Renal pelvis (tissue), 4 donors: ENCODE data around the gene PRDM15. TPM values are rescaled to one million over a fixed set of nuclear protein-coding genes. Genes with fewer than 3 reads are reported as not detected.

Experiments
- DNase-seq: peaks from one replicate; pipeline ENCODE4 v3.0.0-alpha.2; 2013
- polyA plus RNA-seq, 3 donors: library from polyadenylated mRNA; unstranded; fragments of 120-200 nt; gene quantifications; one replicate each; pipeline ENCODE4 v1.2.1, GENCODE V29; 2013; ENCODE audit not compliant: insufficient read length in 3 of 3

The PRDM15 gene
- polyA plus RNA-seq, 3 donors = 6.8 to 8.1 (median 7.8) TPM

DNA sequence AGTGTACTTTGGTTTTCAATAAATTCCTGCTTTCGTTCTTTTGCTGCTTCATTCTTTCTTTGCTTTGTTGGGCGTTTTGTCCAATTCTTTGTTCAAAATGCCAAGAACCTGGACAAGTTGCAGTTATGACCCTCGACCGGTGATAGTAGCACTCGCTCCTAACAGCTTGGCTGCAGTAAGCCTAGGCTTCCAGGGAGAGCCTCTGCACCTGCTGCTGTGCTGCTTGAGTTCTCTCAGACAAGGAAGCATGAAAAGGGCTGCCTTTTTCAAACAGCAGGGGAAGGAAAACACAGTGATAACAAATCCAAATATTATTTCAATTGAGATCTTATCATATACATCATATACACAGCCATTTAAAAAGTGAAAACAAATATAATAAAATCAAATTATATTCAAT lies 99.5 kb downstream of the PRDM15 start:
- DNase-seq = no peak

DNA sequence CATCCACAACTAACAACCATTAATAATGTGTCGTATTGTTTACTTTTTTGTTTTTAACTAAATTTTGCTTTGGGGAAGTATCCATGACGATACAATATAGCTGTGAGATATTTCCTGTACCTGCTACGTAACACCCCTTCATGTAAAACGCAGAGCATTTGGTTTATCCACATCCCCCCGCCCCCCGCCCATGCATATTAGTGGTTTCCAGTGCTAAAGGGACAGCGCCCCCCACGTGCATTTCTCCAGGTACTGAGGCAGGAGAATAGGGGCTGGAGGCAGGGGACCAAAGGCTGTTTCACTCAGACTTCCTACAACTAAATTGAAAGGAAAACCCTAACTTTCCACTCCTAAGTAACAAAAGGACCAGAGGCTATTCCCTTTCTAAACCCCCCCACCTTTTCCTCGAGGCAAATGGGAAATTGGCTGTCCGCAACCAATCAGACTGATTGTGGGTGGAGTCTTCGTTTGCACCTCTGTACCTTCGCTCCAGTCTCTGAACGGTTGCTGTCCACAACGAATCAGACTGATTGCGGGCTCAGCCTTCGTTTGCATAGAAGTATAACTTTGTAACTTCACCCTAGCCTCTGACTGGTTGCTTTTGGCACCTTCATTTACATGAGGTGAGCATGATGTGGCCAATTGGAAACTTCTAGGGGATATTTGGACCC lies 100.1 kb downstream of the PRDM15 start:
- DNase-seq = no peak

DNA sequence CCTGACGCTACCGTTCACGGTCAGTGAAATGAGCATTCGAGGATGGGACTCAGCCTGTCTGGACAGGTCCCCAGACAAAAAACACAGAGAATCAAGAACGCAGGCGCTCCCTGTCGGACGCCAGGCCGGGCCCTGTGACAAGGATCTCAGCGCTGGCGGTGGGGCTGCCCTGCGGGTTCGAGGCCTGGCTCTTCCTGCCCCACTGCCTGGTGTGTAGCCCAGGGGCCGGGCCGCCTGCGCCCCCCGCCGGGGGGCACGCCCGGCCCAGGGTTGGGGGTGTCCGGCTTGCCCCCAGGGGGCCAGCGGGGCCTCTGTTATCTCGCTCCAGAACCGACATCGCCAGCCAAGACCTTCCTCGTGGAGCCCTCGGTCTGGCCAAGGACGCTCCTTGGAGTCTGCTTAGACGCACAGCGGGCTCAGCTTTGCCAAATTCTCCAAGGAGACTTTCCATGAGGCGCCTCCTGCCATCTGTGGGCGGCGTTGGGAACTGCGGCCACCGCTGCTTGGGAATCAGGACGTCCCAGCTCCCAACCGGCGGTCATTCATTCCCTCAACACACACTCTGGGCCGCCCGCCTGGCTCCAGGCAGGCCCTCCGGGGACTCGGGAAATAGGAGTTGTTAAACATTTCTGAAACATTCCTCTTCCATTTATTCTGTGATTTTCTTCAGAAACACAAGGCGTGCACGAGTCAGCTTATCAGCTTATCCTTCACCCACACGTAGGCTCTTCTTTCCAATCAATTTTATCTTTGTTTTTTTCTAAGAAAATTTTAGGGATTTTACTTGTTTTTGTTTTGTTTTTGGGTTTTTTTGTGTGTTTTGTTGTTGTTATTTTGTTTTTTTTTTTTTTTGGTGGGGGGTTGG lies 101.0 kb downstream of the PRDM15 start:
- DNase-seq = no peak

DNA sequence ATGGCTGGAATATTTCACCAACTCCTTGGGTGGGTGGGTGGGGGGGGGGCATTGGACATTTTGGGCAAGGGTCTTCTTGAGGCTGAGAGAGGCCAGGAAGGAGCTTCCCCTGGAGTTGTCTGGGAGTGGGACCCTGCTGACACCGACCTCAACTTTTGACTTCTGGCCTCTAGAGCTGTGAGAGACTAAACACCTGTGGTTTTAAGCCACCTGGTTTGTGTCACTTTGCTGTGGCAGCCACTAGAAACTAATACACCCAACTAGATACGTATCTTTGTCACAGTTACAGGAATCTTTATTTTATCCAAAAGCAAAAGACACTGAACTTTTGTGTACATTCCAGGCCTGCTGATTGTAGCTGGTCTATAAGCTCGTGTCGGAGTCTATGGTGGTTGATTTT lies 102.4 kb downstream of the PRDM15 start:
- DNase-seq = no peak

DNA sequence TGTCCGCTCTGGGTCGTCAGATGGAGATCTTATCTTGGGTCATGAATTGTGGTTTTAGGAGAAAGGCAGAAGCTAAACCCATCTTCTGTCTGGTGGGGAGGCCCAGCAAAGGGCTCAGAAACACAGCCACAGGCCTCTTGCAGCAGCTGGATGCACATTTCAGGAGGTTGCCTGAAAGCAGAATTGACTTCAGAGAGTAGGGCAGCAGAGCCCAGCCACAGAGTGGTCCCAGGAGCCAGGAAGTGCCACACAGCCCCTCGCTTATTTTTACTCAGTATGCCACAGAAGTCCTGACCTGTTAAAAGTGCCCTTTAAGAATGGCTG lies 104.0 kb downstream of the PRDM15 start:
- DNase-seq = no peak

DNA sequence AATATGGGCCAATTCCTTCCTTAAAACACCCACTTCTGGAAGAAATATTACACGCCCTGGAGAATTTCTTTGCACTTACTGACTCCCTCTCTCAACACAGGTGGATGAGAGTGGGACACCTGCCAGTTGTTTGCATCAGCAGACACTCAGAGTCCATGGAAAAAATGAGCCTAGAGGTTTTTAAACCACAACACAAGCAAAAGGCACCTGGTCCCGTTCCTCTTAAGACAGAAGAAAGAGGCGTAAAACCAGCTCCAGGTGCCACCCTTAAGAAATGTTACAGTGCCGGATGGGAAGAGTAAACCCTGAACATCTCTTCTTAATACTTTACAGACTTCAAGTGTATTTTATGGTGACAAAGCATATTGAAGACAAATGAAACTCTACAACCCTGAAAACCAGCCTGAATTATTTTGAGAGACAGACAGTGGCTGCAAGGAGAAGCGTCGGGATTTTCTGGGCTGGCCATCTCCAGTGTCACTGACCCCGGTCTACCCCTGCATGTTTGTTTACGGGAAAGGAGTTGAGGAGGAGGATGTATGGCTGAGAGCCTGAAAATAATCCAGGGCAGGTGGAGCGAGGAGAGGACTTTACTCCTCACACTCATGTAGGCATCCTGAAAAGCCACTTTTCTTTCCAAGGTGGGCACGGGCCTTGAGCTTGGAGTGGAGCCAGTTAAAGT lies 104.5 kb downstream of the PRDM15 start:
- no peak for DNase-seq

DNA sequence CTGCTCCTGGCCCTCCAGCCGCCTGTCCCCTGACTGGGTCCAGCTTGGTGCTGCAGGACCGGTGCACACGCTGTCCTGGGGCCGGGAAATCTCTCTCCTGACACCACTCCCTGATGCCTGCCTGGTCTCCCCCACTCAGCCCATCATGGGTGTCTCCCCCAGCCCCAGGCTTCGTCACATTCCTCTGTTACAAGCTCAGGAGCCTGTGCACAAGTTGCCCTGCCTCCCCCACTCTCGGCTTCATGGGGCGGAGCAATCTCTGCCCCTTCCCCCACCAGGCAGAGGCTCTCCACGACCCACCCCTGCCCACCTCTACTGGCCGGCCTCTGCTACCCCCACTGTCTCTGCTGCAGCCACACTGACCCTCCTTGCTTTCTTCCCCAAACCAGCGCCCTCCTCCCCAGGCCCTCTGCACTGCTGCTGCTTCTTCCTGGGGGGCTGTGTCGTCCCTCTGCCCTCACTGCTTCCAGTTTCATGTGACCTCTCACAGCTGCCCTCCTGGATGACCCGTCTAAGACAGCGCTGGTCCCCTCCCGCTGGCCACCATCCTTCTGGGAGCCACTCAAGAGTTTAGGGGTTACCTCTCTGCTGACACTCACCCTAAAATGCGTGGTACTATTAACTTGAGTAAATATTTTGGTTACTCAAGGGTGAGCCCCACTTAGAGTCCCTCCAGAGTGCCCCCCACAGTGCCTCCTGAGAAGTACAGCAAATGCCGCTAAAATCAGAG lies 106.6 kb downstream of the PRDM15 start:
- DNase-seq = no peak

DNA sequence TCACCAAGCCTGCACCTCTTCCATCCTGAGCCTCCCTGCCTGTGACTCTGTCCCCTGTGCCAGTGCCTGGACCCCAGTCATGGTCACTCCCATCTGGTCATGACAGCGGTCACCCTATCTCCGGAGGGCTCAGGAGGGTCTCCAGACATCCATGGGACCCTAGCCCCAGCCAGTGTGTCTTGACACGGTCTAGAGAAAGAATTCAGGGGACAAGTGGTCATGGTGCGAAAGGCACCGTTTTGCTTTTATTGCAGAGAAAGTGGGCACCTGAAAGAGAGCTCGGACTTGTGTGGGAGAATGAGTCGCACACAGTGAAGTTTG lies 107.6 kb downstream of the PRDM15 start:
- no peak for DNase-seq

DNA sequence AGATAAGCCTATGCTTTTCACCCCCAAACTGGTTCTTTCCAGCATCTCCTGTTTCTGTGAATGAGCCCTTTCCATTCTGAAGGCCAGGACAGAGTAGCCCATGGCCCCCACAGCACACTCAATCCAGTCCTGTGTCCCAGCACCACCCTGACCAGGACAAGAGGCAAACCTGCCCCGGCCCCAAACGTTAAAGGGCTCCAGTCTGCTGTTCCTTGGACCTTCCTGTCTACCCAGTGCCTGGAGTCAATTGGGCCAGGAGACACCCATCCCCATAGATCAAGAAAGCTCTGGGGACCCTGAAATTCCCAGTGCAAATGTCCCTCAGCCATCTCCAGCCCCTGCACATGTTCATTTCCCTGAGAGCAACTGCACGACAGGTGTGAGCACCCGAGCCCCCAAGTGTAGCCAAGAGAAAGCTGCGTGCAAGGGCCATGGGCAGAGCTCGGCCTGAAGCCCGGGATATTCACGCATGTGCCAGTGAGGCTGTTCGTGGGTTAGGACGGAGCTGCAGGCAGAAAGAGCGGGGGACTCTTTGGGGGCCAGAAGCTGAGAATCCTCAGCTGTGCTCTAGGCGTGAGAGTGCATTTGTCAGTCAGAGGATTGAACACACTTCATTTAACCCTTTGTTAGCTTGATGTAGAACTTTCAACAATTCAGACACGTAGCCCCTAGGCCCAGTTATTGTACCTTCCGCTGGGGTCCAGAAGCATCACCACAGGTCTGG lies 108.1 kb downstream of the PRDM15 start:
- DNase-seq = no peak

DNA sequence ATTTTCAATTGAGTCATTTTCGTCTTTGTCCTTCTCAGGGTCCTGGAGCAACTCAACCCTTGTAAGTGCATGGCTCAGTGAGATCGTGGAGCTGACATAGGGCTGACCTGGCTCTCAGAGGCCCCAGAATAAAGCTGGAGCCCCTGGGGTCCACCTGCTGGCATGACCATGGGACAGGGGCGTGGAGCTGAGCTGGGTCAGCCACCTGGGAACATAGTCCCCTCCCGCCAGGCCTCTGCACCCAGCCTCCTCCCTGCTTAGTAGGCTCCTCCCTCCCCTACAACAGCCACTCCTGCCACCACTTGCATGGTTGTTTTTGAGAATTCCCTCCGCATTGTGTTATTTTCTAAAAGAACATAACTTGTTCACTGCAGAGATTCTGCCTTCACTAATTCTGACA lies 109.2 kb downstream of the PRDM15 start:
- no peak for DNase-seq

DNA sequence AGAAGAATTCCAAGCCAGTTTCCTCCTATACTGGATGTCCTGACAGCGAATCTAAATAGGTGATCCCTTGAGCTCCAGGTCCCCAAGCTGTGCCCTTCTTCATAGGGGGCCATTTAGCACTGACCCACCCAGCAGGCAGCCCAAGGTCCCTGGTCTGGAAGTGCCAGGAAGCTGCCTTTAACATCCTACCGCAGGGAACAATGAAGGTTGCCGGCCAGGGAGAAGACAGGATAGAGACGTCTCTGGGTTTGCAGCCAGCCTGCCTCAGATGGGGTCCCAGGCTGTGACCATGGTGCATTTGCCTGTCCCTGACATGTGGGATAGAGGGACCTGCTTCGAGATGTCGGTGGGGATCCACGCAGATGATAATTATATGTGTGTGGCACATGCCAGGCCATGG lies 109.6 kb downstream of the PRDM15 start:
- no peak for DNase-seq

DNA sequence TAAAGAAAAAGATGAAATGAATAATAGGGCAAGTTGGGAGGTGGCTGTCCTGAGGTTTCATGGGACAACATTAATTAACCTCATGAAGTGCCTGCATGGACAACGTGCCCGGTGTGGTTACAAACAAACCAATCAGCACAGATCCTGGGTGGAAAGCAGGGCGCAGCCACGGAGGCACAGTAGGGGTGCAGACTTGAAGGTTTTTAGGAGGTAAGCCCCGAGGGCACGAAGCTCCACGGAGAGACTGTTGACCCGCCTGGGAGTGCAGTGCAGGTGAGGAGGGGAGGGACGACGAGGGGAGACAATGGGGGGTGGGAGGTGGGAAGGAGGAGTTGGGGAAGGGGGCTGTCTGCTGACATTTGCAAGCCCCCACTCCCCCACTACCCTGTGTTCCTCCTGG lies 110.0 kb downstream of the PRDM15 start:
- DNase-seq = no peak

DNA sequence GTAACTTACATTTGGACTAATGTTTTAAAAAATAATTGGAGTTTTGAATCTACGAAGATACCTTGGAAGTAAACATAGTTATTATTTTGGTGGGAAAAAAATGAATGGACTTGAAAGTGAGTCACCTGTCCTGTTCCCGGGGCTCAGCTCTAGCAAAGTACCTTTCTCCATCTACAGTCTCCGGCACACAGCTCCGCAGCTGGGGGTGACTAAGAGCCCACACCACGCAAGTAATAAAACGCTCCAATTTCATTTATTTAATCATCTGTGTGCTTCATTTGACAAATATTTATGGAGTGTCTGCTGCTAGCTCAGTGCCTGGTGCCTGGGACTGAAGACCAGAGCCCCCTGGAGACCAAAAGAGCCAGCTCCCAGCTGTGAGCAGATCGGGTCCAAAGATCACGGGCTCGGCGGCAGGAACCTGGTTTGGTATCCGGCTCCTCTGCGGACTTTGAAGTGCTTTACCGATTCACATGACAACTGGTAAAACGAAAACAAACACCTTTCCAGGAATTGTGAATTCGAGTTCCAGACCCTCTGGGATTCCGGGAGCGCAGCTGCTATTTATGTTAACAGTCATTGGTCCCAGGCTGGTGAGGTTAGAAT lies 110.6 kb downstream of the PRDM15 start:
- DNase-seq = peak; percentile 82

DNA sequence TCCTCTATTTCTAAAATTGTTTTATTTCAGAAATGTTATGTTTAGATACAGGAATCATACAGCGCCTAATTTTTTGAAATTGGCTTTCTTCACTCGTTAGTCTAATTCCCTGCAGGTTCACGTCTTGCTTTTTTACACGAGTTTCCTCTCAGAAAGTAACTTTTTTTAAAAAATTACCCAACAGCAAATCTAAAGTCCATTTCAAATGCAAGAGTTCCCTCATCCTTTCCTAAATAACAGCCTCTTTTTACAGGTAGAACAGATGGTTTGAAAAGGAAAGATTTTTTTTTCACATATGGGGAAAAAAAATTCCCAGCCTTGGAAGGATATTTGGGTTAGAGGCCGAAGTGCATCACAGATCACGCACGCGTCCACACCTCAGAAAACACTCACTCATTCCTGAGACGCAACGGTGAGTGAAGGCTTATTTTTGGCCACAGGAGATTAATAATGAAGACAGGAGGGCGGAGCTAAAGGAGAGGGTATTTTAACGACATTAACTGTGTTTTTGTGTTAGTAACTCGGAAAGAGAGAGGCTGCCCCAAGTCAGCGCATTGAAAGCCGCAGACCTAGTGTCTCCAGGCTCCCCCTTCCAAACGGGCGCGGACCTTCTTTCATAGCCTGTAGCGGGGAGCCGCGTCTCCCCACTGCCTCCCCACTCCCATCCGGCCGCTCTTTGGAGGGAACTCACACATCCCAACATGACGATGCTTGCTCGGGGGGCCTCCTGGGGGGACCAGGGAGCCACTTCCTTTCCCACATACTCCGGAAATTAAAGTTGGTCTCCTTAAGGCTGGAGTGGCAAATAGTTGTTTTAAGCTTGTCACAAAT lies 111.3 kb downstream of the PRDM15 start:
- no peak for DNase-seq

DNA sequence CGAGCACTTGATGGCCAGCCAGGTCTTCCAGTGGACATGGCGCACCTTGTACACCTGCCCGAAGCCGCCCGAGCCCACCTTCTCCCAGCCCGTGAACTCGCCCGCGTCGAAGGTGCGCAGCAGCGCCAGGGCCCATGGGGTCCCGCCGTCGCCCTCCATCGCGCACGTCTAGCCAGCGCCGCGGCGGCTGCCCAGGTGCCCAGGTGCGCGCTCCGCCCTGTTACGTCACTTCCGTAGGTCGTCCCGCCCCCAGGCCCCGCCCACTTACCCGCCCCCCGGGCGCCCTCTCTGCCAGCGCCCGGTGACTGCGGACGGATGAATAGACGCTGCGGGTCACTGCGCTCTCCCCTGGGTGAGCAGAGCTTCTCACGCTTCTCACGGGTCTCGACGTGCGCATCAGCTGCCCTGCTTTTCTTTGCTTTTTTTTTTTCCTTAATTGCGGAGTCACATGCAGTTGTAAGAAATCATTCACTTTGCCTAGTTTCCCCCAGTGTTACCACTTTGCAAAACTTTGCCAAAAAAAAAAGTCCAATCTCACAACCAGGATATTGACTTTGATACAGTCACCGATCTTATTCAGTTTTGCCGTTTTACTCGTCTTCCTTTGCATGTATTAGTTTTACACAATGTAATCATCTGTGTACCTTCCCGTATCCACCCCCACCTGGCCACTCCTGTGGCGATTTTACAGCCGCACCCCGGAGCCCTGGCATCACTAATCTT lies 112.1 kb downstream of the PRDM15 start, which contains the start of gene RIPK4:
Gene RIPK4, minus strand, starts transcription at position 170 of the 723 bp plus-strand sequence. Its CDS starts 11 bp downstream, at position 159.
- no peak for DNase-seq

DNA sequence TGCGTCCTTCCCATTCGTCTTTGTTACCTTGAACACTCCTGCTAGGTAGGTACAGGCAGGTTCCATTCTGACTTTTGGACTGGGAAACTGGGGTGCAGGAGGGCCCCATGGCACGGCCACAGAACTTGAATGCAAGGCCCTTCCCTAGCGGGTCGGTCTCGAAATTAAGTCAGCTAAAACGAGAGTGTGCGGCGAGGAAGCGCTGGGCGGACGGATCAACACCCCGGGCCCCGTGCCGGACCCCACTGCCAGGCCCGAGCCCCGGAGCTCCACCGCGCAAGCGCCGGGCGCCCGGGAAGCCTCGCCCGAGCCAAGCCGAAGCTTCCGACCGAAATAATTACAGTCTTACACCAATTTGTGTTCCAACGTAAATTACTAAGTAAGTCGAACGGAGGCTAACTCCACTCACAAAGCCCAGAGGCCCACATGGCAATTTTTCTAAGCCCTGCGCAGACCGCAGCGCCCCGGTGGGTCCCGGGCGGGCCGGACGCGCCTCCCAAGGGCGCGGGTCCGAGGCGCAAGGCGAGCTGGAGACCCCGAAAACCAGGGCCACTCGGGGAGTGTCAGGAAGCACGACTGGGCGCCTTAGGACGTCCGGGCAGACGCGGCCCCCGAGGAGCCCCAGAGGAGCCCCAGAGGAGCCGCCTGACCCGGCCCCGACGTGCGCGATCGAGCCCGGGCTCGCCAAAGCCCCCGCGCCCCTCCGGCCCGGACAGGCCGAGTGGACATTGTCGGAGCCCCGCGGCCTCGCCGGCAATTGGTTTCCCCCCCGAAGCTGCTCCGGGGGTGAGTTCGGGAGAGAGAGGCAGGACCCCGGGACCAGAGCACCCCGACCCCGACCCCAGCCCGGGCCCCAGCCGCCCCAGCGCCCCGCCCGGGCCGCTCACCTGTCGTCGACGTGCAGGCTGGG lies 112.9 kb downstream of the PRDM15 start:
- no peak for DNase-seq

DNA sequence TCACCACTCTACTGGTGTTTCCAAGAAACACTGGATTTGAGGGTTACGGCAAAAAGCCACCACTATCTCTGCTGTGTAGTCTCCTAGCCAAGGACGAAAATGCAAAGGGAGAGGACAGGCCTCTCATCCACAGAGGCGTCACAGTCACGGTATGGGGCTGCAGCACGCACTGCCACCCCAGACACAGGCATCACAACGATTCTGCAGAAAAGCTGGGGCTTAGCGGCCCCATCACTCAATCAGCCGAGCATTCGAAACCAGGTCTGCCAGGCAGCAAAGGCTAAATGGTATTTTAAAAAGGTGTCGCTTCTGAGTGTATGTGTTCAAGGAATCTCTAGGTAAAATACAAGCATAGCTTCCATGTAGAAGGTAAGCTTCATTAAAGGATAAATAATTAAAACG lies 113.7 kb downstream of the PRDM15 start:
- DNase-seq = no peak
